ENCODE measurements around the gene LCN12.

Gene LCN12

DNA sequence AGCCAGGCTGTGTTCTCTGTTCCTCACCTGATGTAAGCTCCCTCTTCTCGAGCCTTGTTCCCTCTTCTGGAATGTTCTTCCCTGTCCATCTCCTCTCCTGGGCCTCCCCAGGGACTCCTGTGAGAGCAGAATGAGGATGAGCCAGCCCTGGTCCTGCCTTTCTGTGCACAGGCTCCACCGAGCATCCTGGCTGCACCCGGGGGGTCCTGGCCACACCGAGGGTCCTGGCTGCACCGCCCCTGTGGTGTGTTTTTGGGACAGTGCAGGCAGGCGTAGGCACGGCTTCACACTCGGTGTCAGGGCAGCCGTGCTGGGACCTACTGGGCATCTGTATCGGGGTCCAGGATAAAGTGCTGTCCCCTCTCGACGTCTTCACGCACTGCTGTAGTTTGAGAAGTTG, 25.3 kb upstream of the LCN12 start:
- H3K4me3 ChIP-seq (ENCODE audit: control insufficient read depth, low read depth, low read length): no peak overlapping the region
- DNase-seq (ENCODE audit: low read depth): no peak
- TF ChIP-seq, protein P1, sequence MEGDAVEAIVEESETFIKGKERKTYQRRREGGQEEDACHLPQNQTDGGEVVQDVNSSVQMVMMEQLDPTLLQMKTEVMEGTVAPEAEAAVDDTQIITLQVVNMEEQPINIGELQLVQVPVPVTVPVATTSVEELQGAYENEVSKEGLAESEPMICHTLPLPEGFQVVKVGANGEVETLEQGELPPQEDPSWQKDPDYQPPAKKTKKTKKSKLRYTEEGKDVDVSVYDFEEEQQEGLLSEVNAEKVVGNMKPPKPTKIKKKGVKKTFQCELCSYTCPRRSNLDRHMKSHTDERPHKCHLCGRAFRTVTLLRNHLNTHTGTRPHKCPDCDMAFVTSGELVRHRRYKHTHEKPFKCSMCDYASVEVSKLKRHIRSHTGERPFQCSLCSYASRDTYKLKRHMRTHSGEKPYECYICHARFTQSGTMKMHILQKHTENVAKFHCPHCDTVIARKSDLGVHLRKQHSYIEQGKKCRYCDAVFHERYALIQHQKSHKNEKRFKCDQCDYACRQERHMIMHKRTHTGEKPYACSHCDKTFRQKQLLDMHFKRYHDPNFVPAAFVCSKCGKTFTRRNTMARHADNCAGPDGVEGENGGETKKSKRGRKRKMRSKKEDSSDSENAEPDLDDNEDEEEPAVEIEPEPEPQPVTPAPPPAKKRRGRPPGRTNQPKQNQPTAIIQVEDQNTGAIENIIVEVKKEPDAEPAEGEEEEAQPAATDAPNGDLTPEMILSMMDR (IDR thresholded peaks at IDR 0.05; ENCODE audit: control insufficient read depth, insufficient read depth, low read depth, low read length, missing control alignments): no peak

DNA sequence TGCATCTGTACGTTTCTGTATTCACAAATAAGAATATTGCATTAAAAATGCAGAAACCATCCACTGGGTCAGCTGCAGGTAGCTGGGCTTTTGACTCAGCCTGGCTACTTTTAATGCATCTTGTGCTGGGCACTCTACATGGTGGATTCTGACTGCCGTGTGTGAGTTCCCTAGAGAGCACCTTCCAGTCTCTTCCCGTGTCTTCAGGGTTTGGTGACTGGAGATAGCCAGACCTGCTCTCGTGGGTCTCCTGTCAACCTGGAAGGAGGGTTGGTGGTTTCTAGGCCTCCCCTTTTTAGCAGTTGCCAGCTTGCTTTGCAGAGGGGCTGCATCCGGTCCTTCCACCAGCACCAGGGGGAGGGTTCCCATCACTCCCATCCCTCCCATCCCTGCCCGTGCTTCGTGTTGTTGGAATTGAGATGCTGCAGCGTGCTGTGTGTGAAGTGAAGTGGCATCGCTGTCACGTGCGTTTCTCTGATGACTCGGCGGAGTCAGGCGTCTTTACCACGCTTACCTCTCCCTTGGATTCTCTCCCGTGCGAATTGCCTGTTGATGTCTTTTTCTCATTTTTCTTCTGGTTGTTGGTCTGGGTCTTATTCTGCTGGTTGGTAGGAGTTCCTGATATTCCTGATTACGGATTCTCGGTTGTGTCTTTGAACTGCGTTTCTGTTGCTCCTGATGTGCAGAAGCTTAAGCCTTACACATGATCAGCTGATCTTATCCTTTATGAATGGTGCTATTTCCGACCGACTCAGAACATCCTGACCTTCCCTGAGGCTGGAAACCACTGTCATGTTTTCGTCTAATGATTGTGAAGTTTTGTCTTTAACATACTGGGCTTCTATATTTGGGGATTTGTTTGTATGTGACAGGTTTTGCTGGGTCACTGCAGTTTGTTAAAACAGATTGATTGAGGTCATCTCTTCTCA, 24.5 kb upstream of the LCN12 start:
- TF ChIP-seq, protein P1 (IDR thresholded peaks at IDR 0.05; ENCODE audit: control insufficient read depth, insufficient read depth, low read depth, low read length, missing control alignments): no peak
- DNase-seq (ENCODE audit: low read depth): peak; percentile 8

GRCh38 chr9:136928591-136928990, 23.5 kb upstream of the LCN12 start:
- TF ChIP-seq, protein P1 (IDR thresholded peaks at IDR 0.05; ENCODE audit: control insufficient read depth, insufficient read depth, low read depth, low read length, missing control alignments): no peak
- no peak for DNase-seq (ENCODE audit: low read depth)
- H3K4me3 ChIP-seq (ENCODE audit: control insufficient read depth, low read depth, low read length): no peak overlapping the region

More for the DNA sequence above, 24.5 kb upstream of the LCN12 start:
- no peak overlapping the region for H3K4me3 ChIP-seq (ENCODE audit: control insufficient read depth, low read depth, low read length)

DNA sequence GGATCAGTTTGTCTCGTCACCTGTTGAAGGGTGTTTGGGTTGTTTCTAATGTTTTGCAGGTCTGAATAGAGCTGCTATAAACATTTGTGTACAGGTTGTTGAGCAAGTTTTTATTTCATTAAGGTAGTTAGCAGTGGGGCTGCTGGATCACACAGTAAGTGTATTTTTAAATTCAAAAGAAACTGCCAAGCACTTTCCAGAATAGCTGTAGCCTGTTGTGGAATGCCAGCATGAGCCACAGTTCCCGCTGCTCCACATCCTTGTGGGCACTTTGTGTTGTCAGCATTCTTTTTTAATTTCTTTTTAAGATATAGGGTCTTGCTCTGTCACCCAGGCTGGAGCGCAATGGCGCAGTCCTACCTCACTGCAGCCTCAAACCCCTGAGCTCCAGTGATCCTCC, 22.1 kb upstream of the LCN12 start:
- H3K4me3 ChIP-seq (ENCODE audit: control insufficient read depth, low read depth, low read length): no peak overlapping the region
- TF ChIP-seq, protein P1 (IDR thresholded peaks at IDR 0.05; ENCODE audit: control insufficient read depth, insufficient read depth, low read depth, low read length, missing control alignments): no peak
- no peak for DNase-seq (ENCODE audit: low read depth)

GRCh38 chr9:136931611-136932130, 20.4 kb upstream of the LCN12 start:
- H3K4me3 ChIP-seq (ENCODE audit: control insufficient read depth, low read depth, low read length): no peak overlapping the region
- TF ChIP-seq, protein P1 (IDR thresholded peaks at IDR 0.05; ENCODE audit: control insufficient read depth, insufficient read depth, low read depth, low read length, missing control alignments): no peak
- no peak for DNase-seq (ENCODE audit: low read depth)

DNA sequence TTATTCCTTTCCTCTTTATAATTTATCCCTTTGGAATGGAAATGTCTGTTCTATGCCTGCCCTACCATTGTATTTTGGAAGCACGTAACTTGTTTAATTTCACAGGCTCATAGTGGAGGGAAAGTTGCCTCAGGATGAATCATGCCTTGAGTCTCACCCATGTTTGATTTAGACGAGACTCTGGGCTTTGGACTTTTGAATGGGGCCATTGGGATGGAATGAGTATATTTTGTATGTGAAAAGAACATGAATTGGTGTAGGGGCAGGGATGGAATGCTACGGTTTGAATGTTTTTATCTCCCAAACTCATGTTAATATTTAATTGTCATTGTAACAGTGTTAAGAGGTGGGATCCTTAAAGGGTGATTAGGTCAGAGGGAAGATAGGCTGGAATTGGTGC, 17.8 kb upstream of the LCN12 start:
- DNase-seq (ENCODE audit: low read depth): no peak
- TF ChIP-seq, protein P1 (IDR thresholded peaks at IDR 0.05; ENCODE audit: control insufficient read depth, insufficient read depth, low read depth, low read length, missing control alignments): no peak
- H3K4me3 ChIP-seq (ENCODE audit: control insufficient read depth, low read depth, low read length): no peak overlapping the region
